Stomach (tissue), 4 donors: ENCODE measurements around the gene MTMR1.

ENCODE experiments used
- CTCF ChIP-seq, 7 experiments: fragments of 450-650 bp in 4 of 7; fragments of 200-600 bp in 3 of 7; sonication (generic) in 3 of 7; IDR thresholded peaks; one replicate each; pipeline ENCODE4 v1.5.1; 2016 to 2019; ENCODE audit warnings: antibody characterized with exemption in 7 of 7, control low read depth in 2 of 7, mild to moderate bottlenecking in 1 of 7
- EP300 ChIP-seq: sonication (generic); formaldehyde crosslinking; IDR thresholded peaks from one replicate; pipeline ENCODE4 v1.6.1; 2017; ENCODE audit warnings: antibody characterized with exemption
- POLR2A ChIP-seq, 4 donors: fragments of 450-650 bp; IDR thresholded peaks; one replicate each; pipeline ENCODE4 v1.6.1; 2016; ENCODE audit warnings: antibody characterized with exemption in 4 of 4, control low read depth in 2 of 4, mild to moderate bottlenecking in 1 of 4, moderate library complexity in 1 of 4
- POLR2AphosphoS5 ChIP-seq, 3 donors: sonication (generic); formaldehyde crosslinking; IDR thresholded peaks; one replicate each; pipeline ENCODE4 v1.6.1; 2016; ENCODE audit warnings: antibody characterized with exemption in 3 of 3

- TF ChIP-seq POLR2A (IDR thresholded peaks at IDR 0.05), result no peak
- no peak for TF ChIP-seq POLR2AphosphoS5 (IDR thresholded peaks at IDR 0.05)
- no peak for TF ChIP-seq CTCF (IDR thresholded peaks at IDR 0.05)
- TF ChIP-seq EP300, result no peak
These were observed 70.6 kb downstream of the MTMR1 start for GRCh38 chrX:150763810-150764209.
